ENCODE data around the gene NDUFV1.
"Not testable (repeated sequence)": the region's sequence is repeated elsewhere in the genome, so short reads cannot be mapped to it uniquely, and the experiment has no call there.

The NDUFV1 gene

GRCh38 chr11:67627812-67628624 is 21.3 kb downstream of the NDUFV1 start:
- DNase-seq (ENCODE audit: low read depth): no peak

- DNase-seq (ENCODE audit: low read depth): no peak
Observed at GRCh38 chr11:67628710-67629385, 22.1 kb downstream of the NDUFV1 start.

DNA sequence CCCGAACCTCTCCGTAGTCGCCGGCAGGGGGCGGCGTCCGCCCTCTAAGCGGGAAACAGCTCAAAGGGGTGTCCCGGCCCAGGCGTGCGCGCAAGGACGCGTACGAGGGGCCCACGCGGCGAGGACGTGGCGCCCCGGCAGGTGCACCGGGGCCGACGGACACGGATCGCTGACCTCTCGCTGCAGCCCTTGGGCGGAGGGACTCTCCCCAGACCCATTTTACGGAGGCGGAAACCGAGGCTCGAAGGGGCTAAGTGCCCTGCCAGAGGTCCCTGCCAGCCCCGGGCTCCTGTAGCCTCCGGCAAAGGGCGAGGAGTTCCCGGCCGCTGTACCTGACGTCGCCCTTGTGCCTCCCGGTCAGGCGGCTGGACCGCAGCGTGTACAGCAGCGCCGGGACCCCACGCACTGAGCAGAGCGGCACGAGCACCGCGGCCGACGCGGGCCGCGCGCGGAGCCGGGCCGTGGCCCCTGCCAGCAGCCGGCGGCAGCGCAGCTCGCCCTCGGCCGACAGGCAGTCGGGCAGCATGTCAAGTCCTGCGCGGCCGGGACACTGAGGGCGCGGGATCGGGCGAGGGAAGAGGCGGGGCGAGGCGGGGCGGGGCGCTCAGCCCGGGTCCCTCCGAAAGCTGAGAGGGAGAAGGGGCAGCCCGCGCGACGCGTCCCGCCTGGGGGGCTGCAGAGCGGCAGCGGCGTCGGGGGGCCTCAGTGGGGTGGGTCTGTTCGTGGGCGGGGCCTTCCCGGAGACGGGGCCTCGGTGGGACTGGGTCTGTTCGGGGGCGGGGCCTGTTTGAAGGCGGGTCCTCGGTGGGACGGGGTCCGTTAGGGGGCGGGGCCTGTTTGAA is 22.9 kb downstream of the NDUFV1 start, which contains the start of gene NUDT8:
NUDT8 (minus strand) TSS at position 552 of the 842 bp plus-strand sequence; CDS start at position 526, 26 bp downstream.
- DNase-seq (ENCODE audit: low read depth): peak; percentile 75

GRCh38 chr11:67630228-67630942 is 23.6 kb downstream of the NDUFV1 start:
- DNase-seq (ENCODE audit: low read depth): peak; percentile 87

GRCh38 chr11:67630943-67631331 is 24.2 kb downstream of the NDUFV1 start:
- DNase-seq (ENCODE audit: low read depth): no peak

- DNase-seq (ENCODE audit: low read depth): no peak
Observed at GRCh38 chr11:67631411-67631810, 24.7 kb downstream of the NDUFV1 start.

GRCh38 chr11:67631853-67632174 is 25.1 kb downstream of the NDUFV1 start:
- no peak for DNase-seq (ENCODE audit: low read depth)

DNA sequence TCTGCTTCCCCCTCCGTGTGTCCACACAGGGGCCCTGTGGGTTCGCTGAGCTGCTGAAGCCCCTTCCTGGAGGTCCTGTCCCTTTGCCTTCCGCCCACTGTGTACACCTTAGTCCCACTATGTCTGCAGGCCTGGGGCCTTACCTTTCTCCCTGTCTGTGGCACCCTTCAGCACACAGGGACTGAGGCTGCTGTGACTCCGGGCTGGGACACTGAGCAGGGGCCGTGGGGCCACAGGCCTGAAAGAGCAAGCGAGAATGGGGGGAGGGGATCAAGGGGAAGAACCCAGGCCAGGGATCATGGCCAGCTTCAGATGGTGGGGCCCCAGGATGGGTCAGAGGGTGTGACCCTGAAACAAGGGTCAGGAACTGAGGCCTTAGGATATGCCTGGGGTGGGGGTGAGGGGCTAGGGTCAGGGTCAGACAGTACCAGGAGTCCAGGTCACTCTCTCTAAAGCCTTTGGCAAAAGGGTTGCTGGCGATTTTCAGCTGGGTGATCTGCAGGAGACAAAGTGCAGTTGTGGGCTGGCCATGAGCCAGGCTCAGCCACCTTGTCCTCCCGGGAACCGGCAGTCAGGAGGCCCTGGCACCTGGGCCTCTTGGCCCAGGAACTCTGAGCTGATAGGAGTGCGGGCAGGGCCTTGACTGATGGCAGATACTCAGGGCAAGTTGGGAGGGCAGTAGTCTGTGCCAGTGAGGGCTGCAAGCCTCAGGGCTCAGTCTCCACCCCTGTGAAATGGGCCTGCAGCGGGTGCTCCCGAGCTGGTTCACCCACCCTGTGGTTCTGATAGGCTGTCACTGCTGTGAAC is 25.6 kb downstream of the NDUFV1 start:
- no peak for DNase-seq (ENCODE audit: low read depth)

- DNase-seq (ENCODE audit: low read depth): no peak
Observed at GRCh38 chr11:67632982-67633755, 26.4 kb downstream of the NDUFV1 start.

GRCh38 chr11:67633758-67634365 is 27.1 kb downstream of the NDUFV1 start:
- DNase-seq (ENCODE audit: low read depth): no peak

DNA sequence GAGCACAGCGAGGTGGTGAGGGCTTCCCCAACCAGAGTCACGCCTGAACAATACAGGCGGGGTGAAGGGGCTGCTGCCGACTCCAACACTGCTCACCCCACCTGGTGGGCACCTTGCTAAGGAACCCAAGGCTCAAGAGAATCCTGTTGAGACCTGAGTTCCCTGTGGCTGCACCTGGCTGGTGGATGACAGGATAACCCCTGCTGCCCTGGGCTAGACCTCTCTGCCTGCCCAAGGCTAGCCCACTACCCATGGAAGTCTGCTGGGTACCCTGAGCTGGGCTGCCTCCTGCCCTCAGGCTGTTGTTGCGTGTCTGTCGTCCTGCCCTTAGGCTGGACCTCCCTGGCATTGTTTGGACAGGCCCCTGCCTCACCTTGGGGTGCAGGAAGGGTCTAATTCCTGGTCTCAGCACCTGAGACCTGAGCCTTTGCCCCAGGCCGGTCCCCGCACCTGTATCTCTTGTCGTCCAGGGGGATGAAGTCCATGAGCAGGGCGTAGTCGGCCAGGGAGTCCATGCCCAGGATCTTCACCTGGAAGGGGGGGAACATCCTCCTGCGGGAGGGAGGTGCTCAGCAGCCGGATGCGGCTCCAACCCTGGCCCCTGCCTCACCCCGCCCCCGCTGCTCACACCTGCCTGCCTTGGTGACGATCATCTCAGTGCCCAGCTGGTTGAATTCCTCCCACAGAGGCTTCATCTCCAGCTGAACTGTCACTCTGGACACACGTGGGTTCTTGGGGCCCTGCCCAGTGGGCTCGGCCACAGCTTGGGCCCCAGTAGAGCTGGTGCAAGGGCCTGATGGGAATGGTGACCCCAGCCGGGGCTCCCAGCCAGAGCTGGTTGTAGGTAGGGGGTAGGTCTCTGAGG is 27.9 kb downstream of the NDUFV1 start:
- DNase-seq (ENCODE audit: low read depth): no peak

- DNase-seq (ENCODE audit: low read depth): no peak
Observed at GRCh38 chr11:67635231-67635521, 28.4 kb downstream of the NDUFV1 start.

GRCh38 chr11:67636962-67637361 is 30.2 kb downstream of the NDUFV1 start:
- DNase-seq (ENCODE audit: low read depth): no peak

DNA sequence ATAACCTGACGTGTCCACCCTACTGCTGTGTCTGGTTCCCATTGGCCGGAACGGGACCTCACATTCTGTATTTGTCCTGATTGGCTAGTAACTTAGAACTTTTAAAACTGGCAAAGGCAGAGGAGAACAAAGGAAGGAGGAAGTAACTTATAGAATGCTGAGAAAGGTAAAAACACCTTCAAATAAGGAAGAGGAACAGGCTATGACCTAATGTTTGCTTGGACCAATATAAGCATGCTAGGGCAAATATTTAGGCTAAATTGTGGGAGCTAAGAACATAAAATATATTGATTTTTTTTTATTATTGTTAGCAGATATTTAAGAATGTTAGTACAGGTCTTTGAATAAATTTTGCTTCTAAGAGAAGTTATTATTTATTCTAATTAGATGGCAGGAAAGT is 30.7 kb downstream of the NDUFV1 start:
- DNase-seq (ENCODE audit: low read depth): not testable (repeated sequence)

- DNase-seq (ENCODE audit: low read depth): no peak
Observed at GRCh38 chr11:67638535-67639437, 32.0 kb downstream of the NDUFV1 start.

DNA sequence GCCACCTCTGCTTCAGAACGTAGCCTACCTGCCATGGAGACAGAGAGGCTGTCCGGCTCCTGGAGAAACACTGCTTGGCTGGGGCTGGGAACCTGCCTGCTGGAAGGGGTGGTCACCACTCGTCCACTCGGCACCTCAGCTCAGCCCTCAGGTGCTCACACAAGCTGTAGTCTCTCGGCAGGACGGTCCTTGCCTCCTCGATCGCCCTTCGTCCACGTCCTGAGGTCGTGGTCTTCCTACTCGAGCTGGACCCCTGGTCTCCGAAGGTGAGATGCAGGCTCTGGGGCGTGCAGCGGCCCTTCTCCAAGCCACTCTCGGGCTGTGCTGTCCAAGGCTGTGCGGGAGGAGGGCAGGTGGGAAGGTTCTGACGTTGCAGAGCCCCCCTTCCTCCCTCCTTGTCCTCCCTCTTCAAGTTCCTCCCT is 32.7 kb downstream of the NDUFV1 start, which contains the start of gene TBX10:
TBX10 (minus strand) TSS at position 326 of the 422 bp plus-strand sequence; CDS start at position 35, 291 bp downstream.
- DNase-seq (ENCODE audit: low read depth): no peak

GRCh38 chr11:67640021-67640757 is 33.5 kb downstream of the NDUFV1 start:
- no peak for DNase-seq (ENCODE audit: low read depth)

Data from stimulated activated CD8-positive, alpha-beta memory T cell treated with anti-CD3 and anti-CD28 coated beads, Interleukin-12 subunit alpha, Interleukin-12 subunit beta, amount 100 ng/mL, for 4 hours (primary cell).